Activated CD8-positive, alpha-beta memory T cell treated with anti-CD3 and anti-CD28 coated beads for 24 hours (primary cell): ENCODE results near the gene NTM.

Source experiments
- DNase-seq: peaks from one replicate; pipeline ENCODE4 v3.0.0-alpha.2; 2020

The NTM gene

DNA sequence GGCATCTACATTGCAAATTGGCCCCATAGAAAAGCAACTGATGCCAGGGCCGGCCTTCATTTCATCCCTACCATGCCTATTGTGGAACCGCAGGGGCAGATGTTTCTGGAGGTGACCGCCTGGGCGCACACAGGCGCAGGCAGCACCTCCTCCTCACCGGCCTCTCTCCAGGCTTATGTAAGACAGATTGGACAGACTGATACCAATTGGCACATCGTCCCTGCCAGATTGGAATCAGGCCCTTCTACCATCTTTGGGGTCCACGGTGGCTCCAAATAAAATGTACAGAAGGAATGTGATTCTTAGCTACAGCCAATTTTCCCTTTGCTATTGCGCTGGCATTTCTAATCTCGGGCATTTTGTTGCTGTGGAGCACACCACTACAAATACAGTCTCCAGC lies 732.6 kb downstream of the NTM start:
- no peak for DNase-seq

DNA sequence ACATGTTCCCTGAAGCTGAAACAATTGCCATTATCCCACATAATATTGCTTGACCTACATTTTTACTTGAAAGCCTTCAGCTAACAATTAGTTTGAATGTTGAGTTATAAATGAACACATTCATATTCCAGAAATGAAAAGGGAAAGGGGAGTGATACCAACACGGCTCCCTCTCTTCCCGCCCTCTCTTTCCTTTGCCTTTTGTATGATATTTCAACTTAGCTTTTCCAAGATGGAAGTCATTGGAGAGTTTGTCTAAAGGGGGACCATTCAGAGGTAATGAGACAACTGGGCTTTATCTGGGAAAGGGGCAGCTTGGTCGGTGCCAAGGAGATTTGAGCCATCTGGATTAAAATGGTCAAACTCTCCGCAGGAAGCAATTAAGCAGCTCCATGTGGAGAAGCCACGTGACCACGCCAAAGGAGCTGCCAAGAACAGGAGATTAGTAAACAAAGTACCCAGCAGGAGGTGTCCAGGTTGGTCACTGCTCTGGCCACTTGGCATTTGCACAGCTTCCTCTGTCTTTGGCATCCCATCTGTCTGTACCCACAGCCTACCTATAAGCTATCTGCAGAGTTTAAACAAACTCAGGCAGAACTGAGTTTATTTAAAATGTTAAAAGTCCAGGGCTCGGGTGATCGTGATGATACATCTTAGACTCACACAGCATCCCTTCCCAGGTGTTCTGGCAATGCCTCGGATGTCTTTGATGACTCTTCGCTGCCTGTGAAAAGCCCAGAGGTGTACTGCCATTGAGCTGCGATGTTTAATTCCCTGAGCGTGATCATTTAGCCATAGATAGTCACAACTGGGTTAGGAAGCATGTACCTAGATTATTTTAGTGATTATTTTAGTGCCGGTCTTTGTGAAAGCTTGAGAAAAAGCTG lies 735.9 kb downstream of the NTM start:
- DNase-seq = no peak

DNA sequence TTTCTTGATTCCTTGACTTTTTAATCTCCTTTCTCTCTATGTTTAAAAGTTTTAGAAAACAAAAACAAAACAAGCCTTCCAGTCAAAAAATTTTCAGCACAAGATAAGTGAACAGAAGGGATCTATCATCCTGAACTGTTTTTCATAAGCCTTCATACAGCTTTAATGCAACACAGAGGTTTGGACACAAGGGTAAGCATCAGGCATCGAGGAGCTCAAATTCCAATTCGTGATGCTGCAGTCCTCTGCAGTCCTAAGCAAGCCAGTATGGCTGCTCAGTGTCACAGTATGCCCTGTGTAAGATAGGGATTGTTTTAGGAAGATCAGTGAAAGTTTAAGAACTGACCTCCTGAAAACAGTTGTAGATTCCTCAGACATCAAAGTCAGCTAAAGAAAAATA lies 740.9 kb downstream of the NTM start:
- no peak for DNase-seq

DNA sequence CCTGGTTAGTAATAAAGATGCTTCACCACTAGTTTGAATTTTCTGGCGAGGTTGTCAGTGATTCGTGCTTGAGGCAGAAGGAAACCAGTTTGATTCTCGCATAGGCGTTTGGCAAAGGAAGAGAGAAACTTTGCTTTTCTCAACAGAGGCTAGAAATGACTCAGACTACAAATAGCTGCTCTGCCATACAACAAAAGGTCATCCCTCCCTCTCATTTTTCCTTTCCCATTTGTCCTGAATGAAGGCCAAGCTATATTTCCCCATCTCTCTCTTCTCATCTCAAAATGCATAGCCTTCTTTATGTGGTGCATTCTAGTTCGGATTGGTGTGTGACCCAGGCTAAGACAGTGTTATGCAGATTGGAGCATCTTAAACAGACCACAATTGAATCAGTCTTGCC lies 741.4 kb downstream of the NTM start:
- DNase-seq = no peak

DNA sequence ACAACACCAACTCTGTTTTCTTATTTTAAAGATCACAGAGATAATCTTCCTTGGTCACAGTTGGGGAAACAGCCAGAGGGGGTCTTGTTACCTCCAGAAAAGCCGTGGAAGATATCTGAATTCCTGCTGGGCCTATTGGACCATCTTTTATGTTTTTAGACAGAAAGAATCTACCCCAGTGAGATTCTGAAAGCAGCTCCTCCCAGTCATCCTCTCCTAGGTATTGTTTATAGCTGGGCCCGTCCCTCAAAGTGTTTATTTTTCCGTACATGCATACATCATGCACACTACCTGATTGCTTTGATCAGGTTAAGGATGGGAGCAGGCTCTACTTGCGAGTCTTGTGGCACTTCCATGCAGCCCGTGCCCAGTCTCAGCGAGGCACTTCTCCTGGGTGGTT lies 742.4 kb downstream of the NTM start:
- no peak for DNase-seq

DNA sequence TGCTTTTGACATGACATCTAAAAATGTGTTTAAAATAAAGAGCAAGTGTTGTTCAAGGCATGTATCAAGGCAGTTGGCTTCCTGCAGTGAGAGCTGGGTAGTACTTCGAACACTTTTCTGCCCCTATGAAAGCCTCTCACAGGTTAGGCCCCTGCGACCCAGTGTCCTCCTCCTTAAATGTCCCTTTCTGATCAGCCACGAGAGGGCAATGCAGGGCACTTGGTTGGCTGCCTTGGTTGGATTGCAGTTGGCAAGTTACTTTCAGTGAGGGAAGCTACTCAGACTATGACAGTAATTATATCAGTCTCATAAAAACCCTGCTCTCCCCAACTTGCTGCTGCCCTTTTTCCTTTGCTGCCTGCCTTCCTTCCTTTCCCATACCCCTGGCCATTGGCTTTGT lies 743.8 kb downstream of the NTM start:
- DNase-seq = no peak

DNA sequence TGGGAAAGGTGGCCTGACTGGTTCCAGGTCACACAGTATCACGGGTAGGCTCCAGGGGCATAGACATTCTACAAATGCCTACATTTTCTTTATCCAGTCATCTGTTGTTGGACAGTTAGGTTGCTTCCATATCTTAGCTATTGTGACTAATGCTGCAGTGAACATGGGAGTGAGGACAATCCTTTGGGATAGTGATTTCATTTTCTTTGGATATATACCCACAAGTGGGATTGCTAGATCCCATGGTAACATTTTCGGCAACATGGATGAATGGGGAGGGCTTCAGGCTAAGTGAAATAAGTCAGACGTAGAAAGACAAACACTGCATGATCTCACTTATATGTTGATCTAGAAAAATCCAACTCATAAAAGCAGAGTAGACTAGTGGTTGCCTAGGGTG lies 744.3 kb downstream of the NTM start:
- DNase-seq = no peak

DNA sequence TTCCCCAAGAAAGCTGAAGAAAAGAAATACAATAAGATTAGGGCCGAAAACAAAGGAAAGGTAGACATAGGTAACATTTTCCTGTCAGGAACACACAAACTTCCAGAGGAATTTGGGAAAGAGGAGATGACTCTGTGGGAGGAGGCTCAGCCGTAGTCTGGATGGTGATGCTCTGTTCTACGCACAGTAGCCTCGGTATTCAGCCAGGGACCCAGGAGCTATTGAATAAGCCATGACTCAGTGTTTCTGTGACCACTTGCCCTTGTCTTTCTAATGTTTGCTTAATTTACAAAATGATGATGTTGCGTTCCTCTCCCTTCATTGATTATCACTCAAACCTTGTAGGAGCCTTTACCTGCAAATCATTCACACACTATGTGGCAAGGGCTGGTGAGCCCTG lies 745.0 kb downstream of the NTM start:
- DNase-seq = no peak

DNA sequence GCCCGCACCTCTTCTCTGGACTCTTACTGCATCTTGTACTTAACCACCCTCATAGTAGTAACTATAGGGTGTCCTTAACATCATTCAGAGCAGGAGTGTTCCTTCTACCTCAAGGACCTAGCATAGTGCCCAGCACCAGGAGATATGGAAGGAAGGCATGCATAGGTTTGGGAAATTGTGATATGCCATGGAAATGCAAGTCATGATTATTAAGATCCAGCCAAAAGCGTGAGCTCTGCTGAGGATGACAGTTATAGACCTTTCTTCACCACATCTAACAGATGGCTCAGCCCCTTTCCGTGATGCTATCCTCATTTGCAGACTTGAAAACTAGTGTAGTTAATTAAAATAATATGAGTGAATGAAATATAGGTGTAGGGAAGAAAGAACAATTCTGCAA lies 746.1 kb downstream of the NTM start:
- DNase-seq = no peak

DNA sequence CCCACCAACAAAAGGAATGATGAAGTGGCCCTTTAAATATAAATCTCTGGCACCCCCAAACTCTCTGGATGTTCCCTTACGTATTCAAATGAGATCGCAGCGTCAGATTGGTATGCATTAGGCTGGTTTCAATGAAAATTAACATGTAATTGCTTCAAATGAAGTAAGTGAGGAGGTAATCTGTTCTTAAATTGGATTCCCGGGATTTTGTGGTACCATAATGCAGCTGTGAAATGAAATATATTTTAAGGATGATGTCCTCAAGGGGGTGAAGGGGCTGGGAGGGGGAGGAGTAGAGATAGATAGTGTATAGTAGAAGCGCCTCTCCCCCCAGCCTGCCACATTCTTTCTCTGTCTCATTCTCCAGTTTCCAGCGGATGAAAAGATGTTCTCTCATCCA lies 748.2 kb downstream of the NTM start:
- DNase-seq = no peak

DNA sequence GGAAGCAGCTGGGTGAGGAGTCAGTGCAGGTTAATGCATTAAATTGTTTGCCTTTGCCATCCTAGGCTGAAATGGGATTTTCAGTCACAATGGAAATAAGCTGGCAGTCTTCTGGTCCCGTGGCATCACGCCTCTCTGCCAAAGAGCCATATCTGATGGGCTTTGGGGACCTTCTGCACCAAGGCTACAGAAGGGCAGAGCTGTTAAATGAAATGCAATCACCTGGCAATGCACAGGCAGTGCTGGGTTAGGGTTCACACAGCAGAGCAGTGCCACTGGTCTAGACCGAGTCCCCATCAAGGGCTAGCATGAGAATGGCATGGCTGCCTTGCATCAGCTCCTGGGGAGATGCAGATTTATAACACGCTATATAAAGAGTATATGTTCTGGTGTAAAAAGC lies 749.2 kb downstream of the NTM start:
- DNase-seq = no peak

DNA sequence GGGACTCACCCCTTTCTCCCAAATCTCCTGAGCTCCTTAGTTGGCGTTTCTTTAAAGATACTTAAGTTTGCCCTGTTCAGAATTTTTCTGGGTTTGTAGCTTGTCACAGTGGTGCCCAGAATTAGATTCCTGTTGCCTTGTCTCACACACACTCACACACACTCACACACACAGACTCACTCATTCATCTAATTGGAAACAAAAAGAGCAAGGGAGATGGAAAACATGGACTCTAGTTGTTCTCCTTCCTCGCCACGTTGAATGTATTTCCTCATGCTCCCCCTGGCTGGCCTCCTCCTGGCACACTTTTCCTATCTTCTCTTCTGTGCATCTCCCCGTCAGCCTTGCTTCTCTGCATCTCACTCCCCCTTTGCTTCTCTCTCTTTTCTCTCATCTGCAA lies 752.3 kb downstream of the NTM start:
- no peak for DNase-seq

DNA sequence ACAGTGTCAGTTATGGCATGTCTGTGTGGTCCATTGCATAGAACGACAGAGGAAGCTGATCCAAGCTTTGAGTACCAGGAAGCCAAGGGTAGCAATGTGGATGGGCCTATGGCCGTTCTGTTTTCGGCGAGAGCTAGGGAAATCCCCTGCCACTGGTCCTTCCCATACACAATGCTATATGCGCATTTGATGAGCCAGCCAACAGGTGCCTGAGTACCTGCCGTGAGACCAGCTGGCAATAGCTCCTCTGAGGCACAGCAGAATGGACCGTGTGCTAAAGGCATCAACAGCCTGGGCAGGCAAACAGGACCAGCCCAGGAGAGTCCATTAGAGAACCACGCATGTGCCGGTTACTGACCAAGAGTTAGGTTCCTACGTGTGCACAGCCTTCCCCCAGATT lies 753.0 kb downstream of the NTM start:
- no peak for DNase-seq

DNA sequence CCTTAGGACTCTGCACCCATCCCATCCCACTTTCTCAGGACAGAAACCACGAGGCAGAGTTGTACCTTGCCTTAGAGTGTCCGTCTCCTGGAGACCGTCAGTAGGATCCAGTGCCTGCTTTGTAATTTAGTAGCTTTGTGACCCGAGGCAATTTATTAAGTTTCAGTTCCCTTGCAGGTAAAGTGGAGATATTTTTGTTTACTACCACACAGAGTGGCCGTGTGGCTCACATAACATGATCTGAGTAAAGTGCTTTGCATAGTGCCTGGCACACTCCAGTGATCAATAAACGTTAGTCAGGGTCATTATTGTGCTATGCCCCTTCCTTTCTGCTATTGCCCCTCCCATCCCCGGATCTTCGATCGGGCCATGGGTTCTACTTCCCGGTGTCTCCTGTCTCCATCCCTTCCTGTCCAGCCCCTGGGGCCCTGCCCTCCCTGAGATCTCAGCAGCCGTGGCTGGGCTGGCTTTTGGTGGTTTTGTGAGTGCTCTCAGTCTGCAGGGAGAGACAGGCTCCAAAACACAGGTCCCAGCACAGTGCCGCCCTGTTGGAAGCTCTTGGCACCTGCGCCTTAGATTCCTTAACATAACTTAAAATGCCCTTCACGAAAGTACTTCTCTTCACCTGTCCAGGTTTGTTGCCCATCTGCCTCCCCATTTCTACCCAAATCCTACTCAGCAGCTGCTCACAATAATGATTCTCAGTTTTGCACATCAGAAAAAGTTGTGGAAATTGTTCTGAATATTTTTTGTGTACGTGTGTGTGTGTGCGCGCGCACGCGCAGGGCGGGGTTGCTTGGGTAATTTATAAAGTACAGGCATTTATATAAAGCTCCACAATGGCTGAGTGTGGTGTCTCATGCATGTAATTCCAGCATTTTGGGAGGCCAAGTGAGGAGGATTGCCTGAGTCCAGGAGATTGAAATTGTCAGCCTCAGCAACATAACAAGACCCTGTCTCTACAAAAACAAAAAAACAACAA lies 753.7 kb downstream of the NTM start:
- no peak for DNase-seq

DNA sequence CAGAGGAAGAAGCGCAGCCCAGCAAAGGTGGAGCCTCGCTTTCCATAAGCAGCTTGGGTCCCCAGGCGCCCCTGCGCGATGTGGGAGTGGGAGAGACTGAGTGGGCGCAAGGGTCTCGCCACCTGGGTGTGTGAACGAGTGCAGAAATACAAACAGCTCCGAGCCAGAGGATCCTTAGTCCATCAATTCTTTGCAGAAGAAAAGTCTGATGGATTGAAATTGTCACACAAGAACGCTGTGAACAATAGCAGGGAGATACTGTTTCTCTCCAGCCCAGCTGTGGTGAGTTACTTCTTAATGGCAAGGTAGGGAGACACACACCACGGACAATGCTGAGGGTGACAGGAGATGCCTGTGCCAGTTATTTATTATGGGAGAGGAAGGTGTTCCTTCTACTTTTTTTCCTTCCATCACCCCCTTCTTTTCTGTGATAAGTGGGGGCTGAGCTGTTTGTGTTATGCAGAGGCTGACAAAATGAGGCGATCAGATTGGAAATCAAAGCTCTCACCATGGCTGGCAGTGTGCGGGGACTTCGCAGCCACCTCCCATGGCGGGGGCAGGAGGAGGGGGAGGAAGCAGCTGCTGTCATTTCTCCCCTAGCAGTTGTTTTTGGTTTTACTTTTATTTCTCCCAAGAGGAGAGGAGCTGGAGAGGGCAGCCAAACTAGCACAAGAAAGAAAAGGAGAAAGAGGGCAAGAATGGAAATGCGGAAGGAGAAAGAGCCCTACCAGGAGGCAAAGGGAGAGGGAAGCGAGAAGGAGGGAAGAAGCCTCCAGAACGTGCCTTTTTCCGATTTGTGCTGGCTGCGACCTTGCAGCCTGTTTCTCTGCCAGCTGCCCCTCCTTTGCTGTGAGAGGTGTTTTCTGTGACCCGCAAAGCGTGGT lies 755.8 kb downstream of the NTM start:
- DNase-seq = no peak

DNA sequence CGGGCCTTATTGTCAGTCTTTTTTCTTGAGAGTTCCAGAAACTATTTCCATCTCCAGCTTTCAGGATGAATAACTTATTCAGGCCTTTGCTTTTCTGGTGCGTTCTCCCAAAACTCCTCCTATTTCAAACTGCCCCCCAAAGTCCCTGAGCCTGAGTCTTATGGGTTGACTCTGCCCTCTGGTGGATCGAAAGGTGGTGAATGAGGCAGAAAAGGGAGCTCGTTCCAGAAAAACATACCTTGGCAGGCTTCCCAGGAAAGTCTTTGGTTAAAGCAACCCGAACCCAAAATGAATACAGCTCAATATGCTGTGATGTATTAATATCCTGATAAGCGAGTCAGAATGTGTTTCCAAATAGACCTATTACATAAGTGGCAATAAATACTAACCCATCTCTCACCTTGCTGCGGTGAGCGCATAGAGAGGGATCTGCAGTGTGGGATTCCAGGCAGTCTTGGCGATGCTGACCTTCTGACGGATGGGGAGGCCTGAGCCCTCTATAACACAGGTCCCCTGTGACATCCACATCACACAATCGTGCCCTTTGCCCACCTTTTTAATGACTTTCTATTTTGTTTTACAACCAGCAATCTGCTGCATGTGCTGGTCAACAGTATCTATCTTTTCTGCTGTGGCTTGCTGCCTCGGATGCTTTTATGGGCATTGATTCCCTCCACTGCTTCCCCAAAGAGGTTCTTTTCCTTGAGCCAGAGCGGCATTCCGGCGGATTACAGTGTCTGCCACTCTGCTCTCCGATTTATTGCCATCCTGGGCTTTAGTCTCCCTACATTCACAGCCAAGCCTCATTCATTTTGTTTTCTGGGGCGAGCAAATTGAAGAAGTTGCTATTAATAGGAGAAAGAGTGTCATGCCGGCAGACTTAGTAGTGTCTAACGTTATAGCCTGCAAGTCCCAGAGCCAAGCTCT lies 756.8 kb downstream of the NTM start:
- no peak for DNase-seq

DNA sequence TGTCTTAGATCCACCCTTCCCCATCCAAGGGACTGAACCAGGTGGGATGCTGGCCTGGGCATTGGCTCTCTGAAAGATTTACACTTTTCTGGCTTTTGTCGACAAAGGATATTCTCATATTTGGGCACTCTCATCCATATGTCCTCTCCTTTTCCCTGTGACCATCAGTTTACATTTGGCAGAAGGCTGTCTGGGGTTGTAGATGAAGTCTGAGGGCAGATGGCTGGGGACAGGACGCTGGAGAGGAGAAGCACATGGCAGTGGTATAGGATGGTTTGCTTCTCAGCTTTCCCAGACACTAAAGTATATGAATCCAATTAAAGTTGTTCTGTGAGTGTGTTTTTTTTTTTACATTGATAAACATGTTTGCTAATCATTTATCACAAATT lies 757.5 kb downstream of the NTM start:
- no peak for DNase-seq

DNA sequence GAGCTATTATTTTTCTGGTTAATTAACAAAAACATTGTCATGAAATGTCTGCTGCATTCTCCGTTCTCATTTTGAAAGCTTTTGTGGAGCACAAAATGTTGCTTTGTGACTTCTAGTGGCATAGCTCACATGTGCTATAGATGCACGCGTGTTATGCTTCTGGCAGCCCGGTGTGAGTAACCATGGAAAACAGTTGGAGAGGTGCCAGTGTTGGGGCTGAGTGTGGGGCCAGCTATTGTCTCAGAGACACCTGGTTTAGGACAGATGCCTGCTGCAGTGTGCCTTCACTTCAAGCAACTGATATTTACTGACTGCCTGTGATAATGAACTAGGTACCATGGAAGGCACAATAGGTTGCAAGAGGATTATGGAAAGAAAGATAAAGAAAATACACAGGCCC lies 760.6 kb downstream of the NTM start:
- no peak for DNase-seq

DNA sequence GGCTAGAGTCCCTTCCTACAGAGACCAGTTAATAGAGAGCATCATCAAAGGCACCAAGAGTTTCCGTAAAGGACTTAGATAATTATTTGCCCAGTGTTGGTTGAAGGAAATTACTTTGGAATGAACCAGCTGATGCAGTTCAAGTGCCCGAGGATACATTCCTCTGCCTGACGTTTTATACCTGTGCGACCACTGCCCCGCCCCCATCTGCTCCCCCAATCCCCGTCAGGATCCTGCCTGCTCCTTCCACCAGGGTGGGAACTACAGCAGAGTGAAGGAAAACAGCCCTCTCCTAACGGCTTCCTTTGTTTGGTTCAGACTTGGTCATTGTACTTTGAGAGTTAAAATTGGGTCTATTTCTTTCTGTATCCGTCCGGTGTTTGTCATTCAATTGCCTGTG lies 761.5 kb downstream of the NTM start:
- no peak for DNase-seq

DNA sequence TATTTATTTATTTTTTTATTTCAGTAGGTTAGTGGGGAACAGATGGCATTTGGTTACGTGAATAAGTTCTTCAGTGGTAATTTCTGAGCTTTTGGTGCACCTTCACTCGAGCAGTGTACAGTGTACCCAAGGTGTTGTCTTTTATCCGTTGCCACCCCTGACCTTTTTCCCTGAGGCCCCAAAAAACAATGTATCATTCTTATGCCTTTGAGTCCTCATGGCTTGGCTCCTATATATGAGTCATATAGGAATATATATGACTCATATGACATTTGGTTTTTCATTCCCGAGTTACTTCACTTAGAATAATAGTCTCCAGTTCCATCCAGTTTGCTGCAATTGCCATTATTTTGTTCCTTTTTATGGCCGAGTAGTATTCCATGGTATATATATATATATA lies 763.9 kb downstream of the NTM start:
- DNase-seq = no peak

DNA sequence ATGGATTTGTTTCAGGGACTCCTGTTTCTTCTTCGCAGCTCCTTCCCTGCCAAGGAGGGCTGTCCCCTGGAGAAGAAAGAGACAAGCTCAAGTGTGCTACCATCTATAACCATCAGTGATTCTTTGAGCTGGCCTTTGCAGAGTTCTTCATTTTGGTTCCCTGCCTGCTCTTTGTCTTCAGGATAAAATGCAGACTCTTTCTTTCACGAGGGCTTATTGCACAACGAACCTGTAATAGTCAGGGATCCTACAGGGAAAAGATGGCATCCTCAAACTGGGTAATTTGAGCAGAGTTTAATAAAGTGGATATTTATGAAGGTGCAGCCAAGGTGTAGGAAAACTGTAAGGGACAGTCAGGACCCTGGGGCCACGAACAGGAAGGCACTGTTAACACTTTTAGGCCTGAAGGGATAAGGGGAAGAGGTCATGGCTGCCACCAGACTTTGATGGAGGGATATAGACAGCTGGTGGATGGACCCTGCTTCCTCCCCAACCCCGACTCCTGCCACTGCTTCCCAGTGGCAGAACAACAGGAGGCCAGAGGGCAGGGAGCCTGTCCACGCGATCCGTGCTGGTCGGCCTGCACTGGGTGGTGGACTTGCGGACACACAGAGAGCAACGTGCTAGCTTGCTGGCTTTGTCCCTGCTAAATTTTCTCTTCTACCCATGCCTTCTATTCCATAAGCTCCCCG lies 767.0 kb downstream of the NTM start:
- no peak for DNase-seq
